ENCODE measurements around the gene FAM107B. TPM values are rescaled to one million over a fixed set of nuclear protein-coding genes. Genes with fewer than 3 reads are reported as not detected.

The FAM107B gene
- total and polyA plus RNA-seq, 2 donors (not counting 3 experiments of a cell fraction or from before 2014, with no cell fraction given), result 39.2 to 176 TPM

GRCh38 chr10:14563076-14563336, 211.7 kb downstream of the FAM107B start:
- ChIA-PET POLR2A (interaction anchor here (0.6 kb wide), 1 partner anchor 940 kb away, joined by 3 read pairs; no protein-coding TSS in a partner anchor), CTCF (interaction anchor here (0.9 to 1.4 kb wide), 4 partner anchors 10 to 20 kb away, joined by 3 read pairs; no protein-coding TSS in a partner anchor)
- H4K20me1 ChIP-seq (replicated peaks; ENCODE audit: control insufficient read depth, extremely low read depth, insufficient read depth, low read length), result peaks cover 2% of the 10 kb centered on the region
- H3K4me1 ChIP-seq (ENCODE audit: control insufficient read depth, extremely low read depth, insufficient read depth, low read length), result peaks cover 30% of the 10 kb centered on the region
- DNase-seq (ENCODE audit: low read depth, low spot score) (no peak), FAIRE-seq (no peak)
- no peak overlapping the region for H3K4me3 ChIP-seq (replicated peaks in 1 of 3; ENCODE audit: insufficient read depth in 1 of 3, low read depth in 1 of 3, low read length in 3 of 3)
- no TSS peak for BruUV-seq (replicated peaks)
- peaks cover 98% of the 10 kb centered on the region for H3K79me2 ChIP-seq (ENCODE audit: control insufficient read depth, insufficient read depth, low read length)
- H3K4me2 ChIP-seq (ENCODE audit: insufficient read depth, low read length), result no peak overlapping the region
- H3K9me1 ChIP-seq (replicated peaks; ENCODE audit: control insufficient read depth, extremely low read depth, insufficient read depth, low read length), result no peaks in the 10 kb centered on the region
- H3K27me3 ChIP-seq (ENCODE audit: control insufficient read depth in 2 of 2, insufficient read depth in 2 of 2, low read length in 2 of 2), result no peaks in the 10 kb centered on the region
- no peak for TF ChIP-seq MYC (IDR thresholded peaks at IDR 0.05; ENCODE audit: low read depth, low read length)
- no peak for TF ChIP-seq FOS (IDR thresholded peaks at IDR 0.05; ENCODE audit: borderline replicate concordance, insufficient read depth, low read length)
- no peak for TF ChIP-seq POLR2A (IDR thresholded peaks at IDR 0.05; ENCODE audit: low read depth, low read length)
- no peak for TF ChIP-seq GATA2 (IDR thresholded peaks at IDR 0.05; ENCODE audit: insufficient read depth, insufficient read length, low read depth, low read length)
- TF ChIP-seq CTCF (IDR thresholded peaks at IDR 0.05; ENCODE audit: extremely low read depth in 1 of 2, insufficient read depth in 1 of 2, low read depth in 1 of 2, low read length in 2 of 2), result no peak
- no peak for TF ChIP-seq MAX (IDR thresholded peaks at IDR 0.05; ENCODE audit: insufficient read depth, insufficient read length)
- no peak for TF ChIP-seq EZH2 (IDR thresholded peaks at IDR 0.05; ENCODE audit: borderline replicate concordance, low read depth, low read length, severe bottlenecking)
- TF ChIP-seq JUN (IDR thresholded peaks at IDR 0.05; ENCODE audit: borderline replicate concordance, insufficient read depth, insufficient read length, low read depth), result no peak
- TF ChIP-seq POLR2AphosphoS5 (IDR thresholded peaks at IDR 0.05; ENCODE audit: insufficient read depth, low read depth, low read length), result no peak
- H3K36me3 ChIP-seq (ENCODE audit: control insufficient read depth in 2 of 2, extremely low read depth in 1 of 2, insufficient read depth in 2 of 2, low read length in 2 of 2), result peaks cover 10 to 13% of the 10 kb centered on the region in 2 experiments
- intact Hi-C loops (cut with micrococcal nuclease), result no loop called here
- no peak overlapping the region for H3K27ac ChIP-seq (ENCODE audit: insufficient read depth, low read depth, low read length)
- H3K9ac ChIP-seq (replicated peaks; ENCODE audit: extremely low read depth, insufficient read depth, low read length), result no peak overlapping the region
- no peak overlapping the region for H2AFZ ChIP-seq (ENCODE audit: low read depth, low read length)
- H3K9me3 ChIP-seq (replicated peaks; ENCODE audit: control insufficient read depth, insufficient read depth, low read length), result no peaks in the 10 kb centered on the region
- dilution Hi-C loops (cut with MboI; ENCODE audit: extremely low pct_ligation_motif_present, low sequenced_read_pairs), result no loop called here

Data from endothelial cell of umbilical vein (primary cell).